Testis (tissue), 2 donors: ENCODE results near the gene KY.

ENCODE experiments used
- CTCF ChIP-seq, 3 experiments: fragments of 450-650 bp in 2 of 3; fragments of 200-600 bp in 1 of 3; sonication (generic) in 1 of 3; IDR thresholded peaks; one replicate each; pipeline ENCODE4 v1.5.1; 2016 to 2019; ENCODE audit warnings: antibody characterized with exemption in 3 of 3, mild to moderate bottlenecking in 2 of 3, moderate library complexity in 1 of 3
- POLR2A ChIP-seq: fragments of 450-650 bp; IDR thresholded peaks from one replicate; pipeline ENCODE4 v1.6.1; 2017; ENCODE audit warnings: antibody characterized with exemption, mild to moderate bottlenecking, moderate library complexity

DNA sequence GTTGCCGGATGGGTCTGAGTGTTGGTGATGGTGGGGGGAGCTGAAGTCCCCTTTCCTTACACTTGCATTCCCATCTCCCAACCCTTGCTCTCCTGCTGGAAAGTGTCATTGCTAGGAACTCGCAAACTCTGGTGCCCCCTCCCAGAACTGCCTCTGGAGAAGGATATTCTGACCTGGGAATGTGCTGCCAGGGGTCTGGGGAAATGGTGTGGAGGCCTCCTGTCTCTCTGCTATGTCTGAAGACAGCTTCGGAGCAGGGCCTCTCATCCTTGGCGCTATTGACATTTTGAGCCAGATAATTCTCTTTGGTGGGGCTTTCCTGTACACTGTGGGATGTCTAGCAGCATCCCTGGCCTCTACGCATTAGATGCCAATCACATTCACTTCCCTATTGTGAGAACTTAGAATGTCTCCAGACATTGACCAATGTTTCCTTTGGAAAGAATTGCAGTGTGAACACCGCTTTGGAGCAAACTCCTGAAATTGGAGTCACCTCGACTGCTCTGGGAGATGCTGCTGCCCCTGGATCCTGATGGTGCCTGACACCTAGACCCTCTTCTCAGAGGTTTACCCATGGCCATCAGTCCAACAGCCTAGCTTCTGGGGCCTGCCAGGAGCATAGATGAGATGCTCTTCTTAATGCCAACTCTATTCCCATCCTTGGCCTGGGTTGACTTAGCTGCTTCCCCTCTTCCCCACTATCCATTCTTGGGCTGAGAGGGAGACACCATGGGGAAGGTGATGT is 2.2 kb upstream of the KY start:
- TF ChIP-seq CTCF (IDR thresholded peaks at IDR 0.05) (no peak), POLR2A (no peak)
